ENCODE results near the gene RALGPS1. TPM values are rescaled to one million over a fixed set of nuclear protein-coding genes. Genes with fewer than 3 reads are reported as not detected.

RALGPS1 gene
- total and polyA plus RNA-seq, 2 of the 8 experiments (the other 6 are each of a cell fraction or from before 2014, with no cell fraction given): 20.0 to 23.5 TPM

- TF ChIP-seq RBBP5 (IDR thresholded peaks at IDR 0.05; ENCODE audit: borderline replicate concordance, low read depth, low read length) (no peak), USF2 (IDR thresholded peaks at IDR 0.05; ENCODE audit: low read length) (no peak), SIX5 (IDR thresholded peaks at IDR 0.05; ENCODE audit: low read depth, low read length) (no peak), POU5F1 (IDR thresholded peaks at IDR 0.05; ENCODE audit: low read depth, low read length) (no peak), EGR1 (IDR thresholded peaks at IDR 0.05; ENCODE audit: borderline replicate concordance, low read depth, low read length) (no peak)
These were observed 39.9 kb upstream of the RALGPS1 start (continued) for GRCh38 chr9:126874546-126875314.

Data from H1 (cell line).